GM20000 (cell line): ENCODE results near the gene SPAG16.
"Not testable (repeated sequence)": the region's sequence is repeated elsewhere in the genome, so short reads cannot be mapped to it uniquely, and the experiment has no call there.

Source experiments
- DNase-seq: peaks from one replicate; pipeline ENCODE4 v3.0.0; 2012; ENCODE audit warnings: low spot score
- TF ChIP-seq, protein P1 (sequence below): IDR thresholded peaks from 2 replicates; pipeline ENCODE4 v1.5.1; 2012; ENCODE audit warnings: mild to moderate bottlenecking, control low read depth; ENCODE audit errors: extremely low read depth, missing control alignments

The SPAG16 gene

DNA sequence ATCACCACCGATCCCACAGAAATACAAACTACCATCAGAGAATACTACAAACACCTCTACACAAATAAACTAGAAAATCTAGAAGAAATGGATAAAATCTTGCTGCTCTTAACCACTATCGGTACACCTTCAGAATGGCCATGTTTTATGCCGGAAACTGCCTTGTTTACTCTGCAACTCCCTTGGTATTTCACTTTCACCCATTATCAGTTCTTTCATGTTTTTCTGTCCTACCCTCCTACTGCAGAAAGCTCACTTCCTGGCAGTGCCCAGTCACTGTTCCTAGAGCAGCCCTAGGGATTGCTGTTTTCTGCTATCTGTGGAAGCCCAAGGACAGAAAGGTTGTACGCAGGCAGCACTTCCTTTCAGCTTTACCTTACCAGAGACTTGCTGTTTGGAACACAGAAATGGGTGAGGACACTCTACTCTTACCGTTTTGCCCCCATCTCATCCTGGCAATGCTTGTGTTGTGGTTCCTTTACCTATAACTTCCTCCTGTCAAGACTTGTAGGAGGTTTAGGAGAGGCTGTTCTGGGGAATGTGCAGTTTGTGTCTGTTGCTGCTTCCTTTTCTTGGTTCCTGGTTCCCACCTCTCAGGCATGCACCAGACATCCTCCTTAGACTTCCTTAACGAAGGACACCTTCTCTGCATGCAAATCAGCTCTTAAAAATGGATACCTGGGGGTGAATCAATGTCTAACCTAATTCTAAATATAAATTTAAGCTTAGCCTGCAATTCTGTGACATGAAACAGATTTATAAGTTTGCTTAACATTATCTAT lies 394.4 kb downstream of the SPAG16 start:
- TF ChIP-seq, protein P1, sequence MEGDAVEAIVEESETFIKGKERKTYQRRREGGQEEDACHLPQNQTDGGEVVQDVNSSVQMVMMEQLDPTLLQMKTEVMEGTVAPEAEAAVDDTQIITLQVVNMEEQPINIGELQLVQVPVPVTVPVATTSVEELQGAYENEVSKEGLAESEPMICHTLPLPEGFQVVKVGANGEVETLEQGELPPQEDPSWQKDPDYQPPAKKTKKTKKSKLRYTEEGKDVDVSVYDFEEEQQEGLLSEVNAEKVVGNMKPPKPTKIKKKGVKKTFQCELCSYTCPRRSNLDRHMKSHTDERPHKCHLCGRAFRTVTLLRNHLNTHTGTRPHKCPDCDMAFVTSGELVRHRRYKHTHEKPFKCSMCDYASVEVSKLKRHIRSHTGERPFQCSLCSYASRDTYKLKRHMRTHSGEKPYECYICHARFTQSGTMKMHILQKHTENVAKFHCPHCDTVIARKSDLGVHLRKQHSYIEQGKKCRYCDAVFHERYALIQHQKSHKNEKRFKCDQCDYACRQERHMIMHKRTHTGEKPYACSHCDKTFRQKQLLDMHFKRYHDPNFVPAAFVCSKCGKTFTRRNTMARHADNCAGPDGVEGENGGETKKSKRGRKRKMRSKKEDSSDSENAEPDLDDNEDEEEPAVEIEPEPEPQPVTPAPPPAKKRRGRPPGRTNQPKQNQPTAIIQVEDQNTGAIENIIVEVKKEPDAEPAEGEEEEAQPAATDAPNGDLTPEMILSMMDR: no peak
- no peak for DNase-seq

DNA sequence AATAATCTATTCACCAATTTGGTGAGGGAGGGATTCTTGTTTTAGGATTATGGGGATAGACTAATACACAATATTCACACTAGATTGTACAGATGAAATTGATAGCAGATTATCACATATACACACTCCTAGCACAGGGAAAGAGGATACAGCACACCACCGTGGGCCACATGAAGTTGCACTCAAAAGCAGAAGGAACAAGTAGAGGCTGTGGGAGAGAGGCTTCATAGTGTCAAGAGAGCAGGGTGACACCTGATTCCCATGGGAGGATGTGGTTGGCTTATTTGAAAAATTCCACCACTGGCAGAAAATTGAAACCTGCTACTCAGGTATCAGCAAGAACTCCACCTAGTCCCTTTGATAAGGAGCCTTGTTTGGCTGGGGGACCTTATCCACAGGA lies 395.6 kb downstream of the SPAG16 start:
- DNase-seq: no peak
- TF ChIP-seq, protein P1: no peak

DNA sequence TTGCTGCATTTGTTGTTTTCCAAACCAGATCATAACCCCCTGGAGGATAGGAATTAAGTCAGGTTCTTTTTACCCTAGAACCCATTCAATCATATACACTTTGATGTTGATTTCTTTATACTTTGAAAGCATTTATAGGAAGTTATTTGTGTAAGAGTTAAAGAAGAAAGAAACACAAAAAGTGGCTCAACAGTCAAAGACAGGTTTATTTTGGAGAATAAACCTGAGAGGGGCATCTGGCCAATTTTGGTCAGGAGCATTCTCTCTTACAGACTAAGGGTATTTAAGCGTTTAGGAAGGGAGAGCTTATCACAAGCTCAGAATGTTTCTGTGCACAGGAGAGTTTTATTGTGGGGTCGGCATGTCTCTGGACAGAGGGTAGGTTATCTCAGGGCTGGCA lies 398.0 kb downstream of the SPAG16 start:
- DNase-seq: no peak
- TF ChIP-seq, protein P1: no peak

DNA sequence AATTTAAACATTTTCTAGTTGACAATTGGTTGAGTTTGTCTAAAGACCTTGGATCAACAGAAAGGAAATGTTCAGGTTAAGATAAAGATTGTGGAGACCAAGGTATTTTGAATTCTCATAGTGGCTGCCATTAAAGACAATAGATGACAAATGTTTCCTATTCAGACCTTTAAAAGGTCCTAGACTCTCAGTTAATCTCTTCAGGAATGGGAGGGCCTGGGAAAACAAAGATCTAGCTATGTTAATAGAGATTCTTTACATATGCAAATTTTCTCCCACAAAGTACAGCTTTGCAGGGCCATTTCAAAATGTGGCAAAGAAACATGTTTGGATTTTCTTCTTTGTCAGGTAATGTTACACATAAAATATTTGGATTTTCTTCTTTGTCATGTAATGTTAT lies 403.9 kb downstream of the SPAG16 start:
- TF ChIP-seq, protein P1: no peak
- DNase-seq: no peak

DNA sequence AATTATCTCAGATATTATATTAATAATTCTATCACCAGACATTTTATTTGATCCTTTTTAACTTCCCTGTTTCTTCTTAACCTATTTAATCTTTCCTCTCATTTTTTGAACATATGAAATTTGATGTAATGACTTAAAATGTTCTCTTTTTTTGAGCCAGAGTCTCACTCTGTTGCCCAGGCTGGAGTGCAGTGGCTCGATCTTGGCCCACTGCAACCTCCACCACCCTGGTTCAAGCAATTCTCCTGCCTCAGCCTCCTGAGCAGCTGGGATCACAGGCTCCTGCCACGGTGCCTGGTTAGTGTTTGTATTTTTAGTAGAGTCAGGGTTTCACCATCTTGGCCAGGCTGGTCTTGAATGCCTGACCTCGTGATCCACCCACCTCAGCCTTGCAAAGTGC lies 404.6 kb downstream of the SPAG16 start:
- not testable (repeated sequence) for DNase-seq

DNA sequence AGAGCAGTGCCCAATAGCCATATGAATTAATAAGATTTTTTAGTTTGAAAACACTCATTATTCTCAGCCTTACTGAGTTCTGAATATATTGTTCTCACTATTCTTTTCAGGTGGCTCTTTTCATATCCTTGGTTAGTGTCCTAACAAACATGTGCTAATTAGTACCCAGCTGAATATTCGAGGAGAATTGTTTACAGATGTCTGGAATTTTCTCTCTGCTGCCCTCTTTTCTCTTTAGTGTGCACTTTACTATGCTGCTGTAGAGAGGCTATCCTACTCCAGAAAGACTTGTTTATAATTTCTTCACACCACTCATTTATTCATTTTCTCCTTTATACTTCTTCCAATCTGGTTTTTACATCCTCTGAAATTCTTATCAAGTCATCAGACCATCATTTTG lies 405.3 kb downstream of the SPAG16 start:
- DNase-seq: no peak
- TF ChIP-seq, protein P1: no peak

DNA sequence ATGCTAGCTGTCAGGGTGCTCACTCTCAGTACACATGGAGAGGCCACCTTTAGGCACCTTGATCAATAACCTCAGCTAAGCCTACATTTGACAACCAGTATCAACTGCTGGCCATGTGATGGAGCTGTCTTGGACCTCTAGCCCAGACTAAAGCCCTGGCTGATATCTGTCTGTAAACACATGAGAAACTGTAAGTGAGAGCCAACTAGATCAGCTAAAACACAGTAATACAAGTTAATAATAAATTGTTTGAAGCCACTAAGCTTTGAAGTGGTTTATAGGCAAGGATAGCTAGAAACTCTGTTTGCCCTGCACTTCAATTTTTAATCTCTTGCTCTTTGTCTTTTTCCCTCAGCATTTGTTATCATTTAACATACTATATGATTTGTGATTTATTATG lies 407.1 kb downstream of the SPAG16 start:
- TF ChIP-seq, protein P1: no peak
- DNase-seq: no peak

DNA sequence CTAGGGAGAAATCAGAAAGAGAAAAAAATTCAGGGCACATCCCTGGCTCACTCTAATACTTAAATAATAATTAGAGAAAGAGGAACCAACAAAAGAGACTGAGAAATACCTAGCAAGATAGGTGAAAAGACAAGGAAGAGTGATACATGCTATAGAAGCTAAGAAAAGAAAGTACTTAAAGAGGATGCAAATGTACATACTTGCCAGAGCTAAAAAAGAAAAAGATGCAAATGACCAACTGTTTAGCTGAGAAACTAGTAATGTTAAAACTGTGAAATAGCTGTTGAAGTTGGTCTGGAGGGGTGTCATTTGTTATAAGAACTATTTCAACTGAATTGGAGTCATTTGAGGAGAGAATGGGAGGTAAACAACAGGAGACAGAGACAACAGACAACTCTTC lies 412.2 kb downstream of the SPAG16 start:
- DNase-seq: no peak
- TF ChIP-seq, protein P1: no peak

DNA sequence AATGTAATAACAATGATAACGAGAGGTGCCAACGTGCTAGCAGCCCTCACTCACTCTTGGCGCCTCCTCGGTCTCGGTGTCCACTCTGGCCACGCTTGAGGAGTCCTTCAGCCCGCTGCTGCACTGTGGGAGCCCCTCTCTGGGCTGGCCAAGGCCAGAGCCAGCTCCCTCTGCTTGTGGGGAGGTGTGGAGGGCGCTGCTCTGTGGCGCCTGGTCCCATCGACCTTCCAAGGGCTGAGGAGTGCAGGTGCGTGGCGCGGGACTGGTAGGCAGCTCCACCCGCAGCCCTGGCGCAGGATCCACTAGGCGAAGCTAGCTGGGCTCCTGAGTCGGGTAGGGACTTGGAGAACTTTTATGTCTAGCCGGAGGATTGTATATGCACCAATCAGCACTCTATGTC lies 417.1 kb downstream of the SPAG16 start:
- DNase-seq: not testable (repeated sequence)
